HG03575 (cell line): ENCODE measurements around the gene PLXNB2.

Source experiments
- ATAC-seq: cut with Tn5 transposase; IDR thresholded peaks from one replicate; pipeline ENCODE4 v1.9.1; 2021; ENCODE audit not compliant: unreplicated experiment, insufficient number of reproducible peaks, low FRiP score; ENCODE audit errors: extremely low read depth

Gene PLXNB2

GRCh38 chr22:50225200-50225969 is 82.1 kb downstream of the PLXNB2 start:
- no peak for ATAC-seq
